Heart right ventricle (tissue), 16 donors: Measurements from ENCODE around the gene TMEM147. TPM values are rescaled to one million over a fixed set of nuclear protein-coding genes. Genes with fewer than 3 reads are reported as not detected.
A peak's percentile ranks its signal among the peaks of the same experiment; 100 is the strongest.

ENCODE experiments used
- ATAC-seq, 8 donors: fragments of 200-7000 bp; cut with Tn5 transposase; one replicate each; pipeline ENCODE4 v1.9.1; 2020; ENCODE audit warnings: mild to moderate bottlenecking in 8 of 8, moderate library complexity in 8 of 8, moderate number of reproducible peaks in 1 of 8
- DNase-seq, 2 donors: peaks; one replicate each; pipeline ENCODE4 v3.0.0-alpha.2; 2020
- H3K27ac ChIP-seq, 10 donors: fragments of 200-600 bp; sonication (generic) in 2 of 10; one replicate each; pipeline versions ENCODE4 v1.5.0 to v1.8.0; 2020 to 2022; ENCODE audit warnings: mild to moderate bottlenecking in 3 of 10
- H3K27me3 ChIP-seq, 7 donors: fragments of 200-600 bp; one replicate each; pipeline ENCODE4 v1.8.0; 2021 to 2022; ENCODE audit warnings: mild to moderate bottlenecking in 2 of 7
- H3K36me3 ChIP-seq, 9 donors: fragments of 200-600 bp; sonication (generic) in 1 of 9; one replicate each; pipeline versions ENCODE4 v1.5.0 to v1.8.0; 2020 to 2022; ENCODE audit warnings: mild to moderate bottlenecking in 2 of 9
- H3K4me1 ChIP-seq, 9 donors: fragments of 200-600 bp; sonication (generic) in 1 of 9; one replicate each; pipeline versions ENCODE4 v1.5.0 to v1.8.0; 2020 to 2022; ENCODE audit warnings: mild to moderate bottlenecking in 4 of 9
- H3K4me3 ChIP-seq, 10 donors: fragments of 200-600 bp; sonication (generic) in 2 of 10; one replicate each; pipeline versions ENCODE4 v1.5.0 to v1.8.0; 2020 to 2022; ENCODE audit warnings: mild to moderate bottlenecking in 7 of 10, moderate library complexity in 2 of 10
- H3K9me3 ChIP-seq, 11 donors: fragments of 200-600 bp in 10 of 11; sonication (generic) in 2 of 11; one replicate each; pipeline versions ENCODE4 v1.5.0 to v1.8.0; 2013 to 2022; ENCODE audit warnings: mild to moderate bottlenecking in 2 of 11, control low read depth in 1 of 11, moderate library complexity in 1 of 11
- WGBS, 2 donors: extraction: QIAGEN DNeasy Blood & Tissue Kit; methylation state at CpG; one replicate each; pipeline ENCODE4 v1.1.7; 2013; ENCODE audit warnings: inconsistent platforms in 1 of 2; 5-methylcytosine and 5-hydroxymethylcytosine counted together
- intact Hi-C, 10 donors: fragments of 100-400 bp; cut with DNase I; formaldehyde crosslinking; loops; one replicate each; pipeline versions ENCODE4 v1.11.1 to v1.14.2; 2022
- polyA plus RNA-seq, 2 donors: library from polyadenylated mRNA; stranded (reverse); fragments of 200-250 nt; gene quantifications; one replicate each; pipeline ENCODE4 v1.2.3, GENCODE V29; 2013
- total RNA-seq, 10 donors: library from RNA; stranded (reverse); fragmentation: NEBNext Ultra II Directional in 3 of 10; extraction: Animal tissue kit (Norgen Biotek cat#: 25700) in 3 of 10; gene quantifications; one replicate each; pipeline versions ENCODE4 v1.2.1 to v1.2.4, GENCODE V29; 2021 to 2023
- TF ChIP-seq, protein P1 (sequence below), 9 donors: fragments of 200-600 bp; sonication (generic) in 2 of 9; IDR thresholded peaks; one replicate each; pipeline versions ENCODE4 v1.5.0 to v1.8.0; 2021 to 2022; ENCODE audit warnings: antibody characterized with exemption in 9 of 9, mild to moderate bottlenecking in 5 of 9, moderate library complexity in 1 of 9
- donor health status: Arrhythmogenic right ventricular cardiomyopathy.
- donor health status: ischemic (EF 13 %, LVEDD 7.1; RV severe dilation, severe dysfunction).
- donor health status: healthy with polysubstance abuse.
- donor health status: DM: no; HTN: yes; CAD: no.
- donor health status: DM: no; HTN: no; CAD: no.
- donor health status: ischemic (EF 25% LVEDD 6.9; RV normal size, moderate dysfunction).
- donor health status: ischemic (EF 25% LVEDD 5.7; RV mildly dilated, moderate dysfunction).
- donor health status: healthy.
- donor health status: DM: yes; HTN: yes; CAD: no.
- donor health status: Ischemic cardiomyopathy.
- donor health status: ischemic (EF 35%, LVEDD 5.7; RV mildly dilated, moderate dysfunction).
- donor health status: nonischemic (EF 11% LVEDD 7.7; RV severe dilation, severe dysfunction).
- donor health status: DM: yes; HTN: yes; CAD: no.
- donor health status: PGD.
- donor health status: ischemic (EF 29% LVEDD 5.4; RV normal size, mild dysfunction).
- donor health status: nonischemic (EF 23%, LVEDD 6.1; RV moderate dilation, normal function).

Gene TMEM147
- total and polyA plus RNA-seq, 12 donors, result 62.8 to 229 (median 80.4) TPM

DNA sequence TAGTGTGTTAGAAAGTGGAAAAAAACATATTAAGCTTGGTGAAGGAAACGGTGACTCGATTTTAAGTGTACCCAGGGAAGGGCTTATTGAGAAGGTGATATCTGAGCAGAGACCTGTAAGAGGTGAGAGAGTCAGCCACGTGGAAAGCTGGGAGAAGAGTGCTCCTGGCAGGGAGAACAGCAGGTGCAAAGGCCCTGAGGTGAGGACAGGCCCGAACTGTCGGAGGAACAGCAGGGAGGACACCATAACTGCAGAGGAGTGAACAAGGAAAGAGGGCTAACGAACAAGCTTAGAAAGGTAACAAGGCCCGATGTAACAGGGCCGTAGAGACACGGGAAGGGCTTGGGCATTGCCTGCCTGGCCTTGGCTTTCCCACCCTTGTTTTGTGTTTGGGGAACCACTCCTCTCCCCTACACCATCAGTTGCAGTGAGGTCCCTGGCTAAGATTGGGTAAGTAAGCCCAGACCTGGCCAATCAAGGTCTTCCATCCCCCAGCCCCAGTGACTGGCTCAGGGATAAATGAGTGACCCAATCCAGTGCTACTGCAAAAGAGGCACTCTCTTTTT, 10.7 kb downstream of the TMEM147 start:
- TF ChIP-seq, protein P1, sequence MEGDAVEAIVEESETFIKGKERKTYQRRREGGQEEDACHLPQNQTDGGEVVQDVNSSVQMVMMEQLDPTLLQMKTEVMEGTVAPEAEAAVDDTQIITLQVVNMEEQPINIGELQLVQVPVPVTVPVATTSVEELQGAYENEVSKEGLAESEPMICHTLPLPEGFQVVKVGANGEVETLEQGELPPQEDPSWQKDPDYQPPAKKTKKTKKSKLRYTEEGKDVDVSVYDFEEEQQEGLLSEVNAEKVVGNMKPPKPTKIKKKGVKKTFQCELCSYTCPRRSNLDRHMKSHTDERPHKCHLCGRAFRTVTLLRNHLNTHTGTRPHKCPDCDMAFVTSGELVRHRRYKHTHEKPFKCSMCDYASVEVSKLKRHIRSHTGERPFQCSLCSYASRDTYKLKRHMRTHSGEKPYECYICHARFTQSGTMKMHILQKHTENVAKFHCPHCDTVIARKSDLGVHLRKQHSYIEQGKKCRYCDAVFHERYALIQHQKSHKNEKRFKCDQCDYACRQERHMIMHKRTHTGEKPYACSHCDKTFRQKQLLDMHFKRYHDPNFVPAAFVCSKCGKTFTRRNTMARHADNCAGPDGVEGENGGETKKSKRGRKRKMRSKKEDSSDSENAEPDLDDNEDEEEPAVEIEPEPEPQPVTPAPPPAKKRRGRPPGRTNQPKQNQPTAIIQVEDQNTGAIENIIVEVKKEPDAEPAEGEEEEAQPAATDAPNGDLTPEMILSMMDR (IDR thresholded peaks at IDR 0.05), result no peak
- intact Hi-C loops, result loop anchor here in 1 of 10 donors (10.0 kb wide), 1 partner anchor 159 kb away; the partner anchor contains the start of gene KMT2B
- 87 to 88% methylated on average over 9 of the region's 9 CpGs for WGBS, 2 donors
- Histone ChIP-seq H3K4me3 (no peak overlapping the region), H3K27me3 (peaks cover 6 to 49% (median 46%) of the 10 kb centered on the region in 7 donors), H3K4me1 (peaks cover 2 to 9% (median 7%) of the 10 kb centered on the region in 9 donors), H3K9me3 (no peaks in the 10 kb centered on the region), H3K36me3 (no peaks in the 10 kb centered on the region), H3K27ac (no peak overlapping the region)
- DNase-seq, result no peak
- no peak for ATAC-seq

DNA sequence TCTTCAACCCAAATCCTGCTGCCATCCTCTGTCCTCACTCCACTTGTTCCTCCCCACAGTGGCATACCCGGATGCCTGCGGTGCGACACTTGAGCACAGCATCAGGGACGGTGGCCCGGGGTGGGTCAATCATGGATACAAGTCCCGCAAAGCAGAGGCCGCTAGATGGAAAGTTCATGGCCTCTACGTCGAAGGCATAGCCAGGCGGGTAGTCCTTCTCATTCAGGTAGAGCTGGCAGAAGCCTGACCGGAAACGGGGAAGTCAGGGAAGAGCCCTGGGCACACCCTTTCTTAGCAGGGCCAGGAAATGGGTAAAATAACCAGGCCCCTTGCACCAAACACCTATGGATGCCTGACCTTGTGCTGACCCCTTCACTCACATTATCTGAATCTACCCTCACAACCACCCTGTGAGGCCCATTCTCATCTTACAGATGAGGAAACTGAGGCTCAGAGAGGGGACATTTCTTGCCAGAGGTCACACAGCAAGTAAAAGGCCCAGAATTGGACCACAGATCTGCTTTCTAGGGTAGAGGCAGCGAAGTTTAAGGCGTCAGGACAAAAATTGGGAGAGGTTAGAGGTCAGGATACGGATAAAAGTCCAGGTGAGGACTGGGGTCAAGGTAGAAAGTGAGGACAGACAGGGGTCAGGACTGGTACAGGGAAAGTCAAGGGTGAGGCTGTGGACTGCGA, 11.6 kb downstream of the TMEM147 start:
- H3K27me3 ChIP-seq, result peaks cover 6 to 58% (median 50%) of the 10 kb centered on the region in 7 donors

GRCh38 chr19:35557539-35558399, 12.3 kb downstream of the TMEM147 start:
- TF ChIP-seq, protein P1 (IDR thresholded peaks at IDR 0.05), result no peak
- peaks cover 2 to 9% (median 7%) of the 10 kb centered on the region in 9 donors for H3K4me1 ChIP-seq
- H3K9me3 ChIP-seq, result no peaks in the 10 kb centered on the region
- H3K27ac ChIP-seq, result no peak overlapping the region
- H3K36me3 ChIP-seq, result no peaks in the 10 kb centered on the region
- intact Hi-C loops, result loop anchor here in 1 of 10 donors (10.0 kb wide), 1 partner anchor 157 kb away; the partner anchor contains the start of gene KMT2B
- DNase-seq, result peak; percentile 35 to 60
- WGBS, 2 donors, result 2 to 5% methylated on average over 57 to 60 of the region's 60 CpGs
- peaks cover 6 to 64% (median 57%) of the 10 kb centered on the region in 7 donors for H3K27me3 ChIP-seq
- H3K4me3 ChIP-seq, result peak overlapping the region in 8 of 10 donors; percentile 14 to 44 (median 38)
- peak; percentile 53 to 75 (median 68) for ATAC-seq

More for the DNA sequence above, 11.6 kb downstream of the TMEM147 start:
- DNase-seq (no peak), ATAC-seq (peak in 1 of 8 donors; percentile 20)
- Histone ChIP-seq H3K4me3 (peak overlapping the region in 1 of 10 donors; percentile 13), H3K9me3 (no peaks in the 10 kb centered on the region), H3K4me1 (peaks cover 2 to 9% (median 7%) of the 10 kb centered on the region in 9 donors), H3K36me3 (no peaks in the 10 kb centered on the region), H3K27ac (no peak overlapping the region)
- TF ChIP-seq, protein P1 (IDR thresholded peaks at IDR 0.05), result no peak
- intact Hi-C loops, result loop anchor here in 1 of 10 donors (10.0 kb wide), 1 partner anchor 158 kb away; the partner anchor contains the start of gene KMT2B
- 82 to 83% methylated on average over 16 of the region's 16 CpGs for WGBS, 2 donors
